ENCODE results near the gene FLNC.

Gene FLNC

GRCh38 chr7:128832880-128833147 is 2.6 kb downstream of the FLNC start:
- TF ChIP-seq CTCF (IDR thresholded peaks at IDR 0.05; ENCODE audit: low read depth, low read length): no peak
- DNase-seq (ENCODE audit: extremely low read depth, low read depth): no peak

- no peak for TF ChIP-seq CTCF (IDR thresholded peaks at IDR 0.05; ENCODE audit: low read depth, low read length)
- DNase-seq (ENCODE audit: extremely low read depth, low read depth): no peak
These were observed 3.1 kb downstream of the FLNC start for GRCh38 chr7:128833148-128833945.

GRCh38 chr7:128833946-128834325 is 3.7 kb downstream of the FLNC start:
- DNase-seq (ENCODE audit: extremely low read depth, low read depth): no peak
- TF ChIP-seq CTCF (IDR thresholded peaks at IDR 0.05; ENCODE audit: low read depth, low read length): no peak

- no peak for DNase-seq (ENCODE audit: extremely low read depth, low read depth)
- no peak for TF ChIP-seq CTCF (IDR thresholded peaks at IDR 0.05; ENCODE audit: low read depth, low read length)
These were observed 5.1 kb downstream of the FLNC start for GRCh38 chr7:128835231-128835751.

GRCh38 chr7:128835790-128836641 is 5.8 kb downstream of the FLNC start:
- no peak for DNase-seq (ENCODE audit: extremely low read depth, low read depth)
- TF ChIP-seq CTCF (IDR thresholded peaks at IDR 0.05; ENCODE audit: low read depth, low read length): no peak

GRCh38 chr7:128836729-128837348 is 6.6 kb downstream of the FLNC start:
- TF ChIP-seq CTCF (IDR thresholded peaks at IDR 0.05; ENCODE audit: low read depth, low read length): no peak
- DNase-seq (ENCODE audit: extremely low read depth, low read depth): no peak

- no peak for TF ChIP-seq CTCF (IDR thresholded peaks at IDR 0.05; ENCODE audit: low read depth, low read length)
- no peak for DNase-seq (ENCODE audit: extremely low read depth, low read depth)
These were observed 7.3 kb downstream of the FLNC start for GRCh38 chr7:128837521-128837921.
